Neural progenitor cell (in vitro differentiated cells): Measurements from ENCODE around the gene ASTN2.

Source experiments
- CTCF ChIP-seq: fragments of 200-600 bp; sonication (generic); IDR thresholded peaks from 2 replicates; pipeline ENCODE4 v1.5.1; 2017; ENCODE audit warnings: antibody characterized with exemption, mild to moderate bottlenecking
- EZH2 ChIP-seq: fragments of 200-600 bp; sonication (generic); IDR thresholded peaks from 2 replicates; pipeline ENCODE4 v1.6.1; 2017; ENCODE audit warnings: antibody characterized with exemption, mild to moderate bottlenecking, moderate library complexity
- EZH2phosphoT487 ChIP-seq: fragments of 200-600 bp; sonication (generic); IDR thresholded peaks from 2 replicates; pipeline ENCODE4 v1.6.1; 2017; ENCODE audit warnings: antibody characterized with exemption

- TF ChIP-seq CTCF (no peak), EZH2 (no peak), EZH2phosphoT487 (no peak)
Observed at GRCh38 chr9:117153021-117153420, 261.8 kb downstream of the ASTN2 start.
